ENCODE measurements around the gene POLD4. TPM values are rescaled to one million over a fixed set of nuclear protein-coding genes. Genes with fewer than 3 reads are reported as not detected.
A peak's percentile ranks its signal among the peaks of the same experiment; 100 is the strongest.

POLD4 gene
- total RNA-seq, 4 donors from 2014 or later = 74.3 to 329 (median 272) TPM

DNA sequence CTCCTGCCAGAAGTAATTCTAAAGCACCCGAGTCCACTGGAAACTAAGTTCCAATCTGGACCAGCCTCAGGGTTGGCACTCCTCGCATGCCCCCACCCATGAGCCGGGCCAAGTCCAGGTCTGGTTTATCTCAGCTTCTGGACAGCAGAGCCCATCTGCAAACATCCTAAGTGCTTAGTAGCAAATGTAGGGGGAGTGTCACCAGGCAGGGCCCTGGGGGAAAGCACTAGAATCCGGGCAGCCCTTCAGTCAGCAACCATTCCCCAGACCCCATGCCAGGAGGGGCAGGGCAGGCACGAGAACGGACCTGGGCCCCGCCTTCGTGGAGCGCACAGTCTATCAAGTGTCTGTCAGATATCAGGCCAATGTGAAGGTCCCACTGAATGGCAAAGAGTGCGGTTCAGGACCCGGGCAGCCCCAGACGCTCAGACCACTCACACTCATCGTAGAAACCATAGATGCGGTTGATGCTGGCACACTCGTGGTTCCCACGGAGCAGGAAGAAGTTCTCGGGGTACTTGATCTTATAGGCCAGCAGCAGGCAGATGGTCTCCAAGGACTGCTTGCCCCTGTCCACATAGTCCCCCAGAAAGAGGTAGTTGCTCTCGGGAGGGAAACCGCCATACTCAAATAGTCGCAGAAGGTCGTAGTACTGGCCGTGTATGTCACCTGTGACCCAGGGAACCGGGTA is 47.0 kb upstream of the POLD4 start:
- H3K27me3 ChIP-seq = no peaks in the 10 kb centered on the region
- H3K4me3 ChIP-seq = peak overlapping the region; percentile 81 to 97 (median 88)
- peak in 2 of 3 donors; percentile 69 to 78 for DNase-seq
- H3K36me3 ChIP-seq = peaks cover 0 to 44% (median 0%) of the 10 kb centered on the region in 3 donors
- H3K9me3 ChIP-seq = no peaks in the 10 kb centered on the region
- H3K27ac ChIP-seq = peak overlapping the region; percentile 91 to 98 (median 95)
- TF ChIP-seq POLR2A (IDR thresholded peaks at IDR 0.05) = no peak
- TF ChIP-seq, protein P1, sequence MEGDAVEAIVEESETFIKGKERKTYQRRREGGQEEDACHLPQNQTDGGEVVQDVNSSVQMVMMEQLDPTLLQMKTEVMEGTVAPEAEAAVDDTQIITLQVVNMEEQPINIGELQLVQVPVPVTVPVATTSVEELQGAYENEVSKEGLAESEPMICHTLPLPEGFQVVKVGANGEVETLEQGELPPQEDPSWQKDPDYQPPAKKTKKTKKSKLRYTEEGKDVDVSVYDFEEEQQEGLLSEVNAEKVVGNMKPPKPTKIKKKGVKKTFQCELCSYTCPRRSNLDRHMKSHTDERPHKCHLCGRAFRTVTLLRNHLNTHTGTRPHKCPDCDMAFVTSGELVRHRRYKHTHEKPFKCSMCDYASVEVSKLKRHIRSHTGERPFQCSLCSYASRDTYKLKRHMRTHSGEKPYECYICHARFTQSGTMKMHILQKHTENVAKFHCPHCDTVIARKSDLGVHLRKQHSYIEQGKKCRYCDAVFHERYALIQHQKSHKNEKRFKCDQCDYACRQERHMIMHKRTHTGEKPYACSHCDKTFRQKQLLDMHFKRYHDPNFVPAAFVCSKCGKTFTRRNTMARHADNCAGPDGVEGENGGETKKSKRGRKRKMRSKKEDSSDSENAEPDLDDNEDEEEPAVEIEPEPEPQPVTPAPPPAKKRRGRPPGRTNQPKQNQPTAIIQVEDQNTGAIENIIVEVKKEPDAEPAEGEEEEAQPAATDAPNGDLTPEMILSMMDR (IDR thresholded peaks at IDR 0.05) = no peak
- H3K4me1 ChIP-seq = peaks cover 0 to 51% (median 29%) of the 10 kb centered on the region in 4 donors

DNA sequence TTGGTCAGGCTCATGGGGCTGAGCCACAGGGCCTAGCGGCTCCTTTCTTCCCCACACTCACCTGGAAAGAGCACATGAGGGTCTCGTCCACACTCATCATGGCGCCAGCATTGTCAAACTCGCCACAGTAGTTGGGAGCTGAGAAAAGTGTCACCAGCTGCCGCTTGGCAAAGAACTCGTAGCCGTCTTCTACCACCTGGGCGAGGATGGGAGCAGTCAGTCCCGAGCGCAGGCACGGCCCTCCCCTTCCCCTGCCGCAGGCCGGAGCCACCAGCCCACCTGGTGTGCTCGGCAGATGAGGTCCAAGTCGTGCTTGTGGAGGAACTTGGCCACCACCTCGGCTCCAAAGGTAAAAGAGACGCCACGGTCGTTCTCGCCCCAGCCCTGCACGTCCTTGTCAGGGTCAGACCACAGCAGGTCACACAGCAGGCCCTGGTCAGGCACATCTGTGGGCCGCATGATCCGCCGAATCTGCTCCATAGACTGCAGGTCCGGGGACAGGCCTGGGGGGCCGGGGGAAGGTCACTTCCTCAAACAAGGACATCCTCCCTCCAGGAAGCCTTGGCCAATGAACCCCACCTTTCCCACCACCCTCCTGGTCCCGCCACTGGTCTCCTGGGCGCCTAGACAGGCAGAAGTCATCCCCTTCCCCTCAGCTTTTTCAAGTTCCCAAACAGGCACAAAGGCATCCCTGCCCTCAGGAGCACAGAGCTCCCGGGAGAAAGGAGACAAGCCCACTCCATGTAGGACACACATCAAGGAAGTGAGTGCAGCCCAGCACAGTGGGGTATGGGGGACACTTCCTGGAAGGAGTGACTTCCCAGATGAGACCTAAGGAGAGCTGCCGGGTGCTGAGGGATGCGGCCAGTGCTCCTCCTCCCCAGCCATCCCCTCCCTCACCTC is 45.6 kb upstream of the POLD4 start:
- no peak for TF ChIP-seq POLR2A (IDR thresholded peaks at IDR 0.05)
- TF ChIP-seq, protein P1 (IDR thresholded peaks at IDR 0.05) = no peak
- DNase-seq = no peak
- no peaks in the 10 kb centered on the region for H3K9me3 ChIP-seq
- no peak overlapping the region for H3K4me3 ChIP-seq
- peaks cover 0 to 51% (median 0%) of the 10 kb centered on the region in 3 donors for H3K36me3 ChIP-seq
- peak overlapping the region in 1 of 4 donors; percentile 1 for H3K27ac ChIP-seq
- peaks cover 0 to 51% (median 28%) of the 10 kb centered on the region in 4 donors for H3K4me1 ChIP-seq
- no peaks in the 10 kb centered on the region for H3K27me3 ChIP-seq

DNA sequence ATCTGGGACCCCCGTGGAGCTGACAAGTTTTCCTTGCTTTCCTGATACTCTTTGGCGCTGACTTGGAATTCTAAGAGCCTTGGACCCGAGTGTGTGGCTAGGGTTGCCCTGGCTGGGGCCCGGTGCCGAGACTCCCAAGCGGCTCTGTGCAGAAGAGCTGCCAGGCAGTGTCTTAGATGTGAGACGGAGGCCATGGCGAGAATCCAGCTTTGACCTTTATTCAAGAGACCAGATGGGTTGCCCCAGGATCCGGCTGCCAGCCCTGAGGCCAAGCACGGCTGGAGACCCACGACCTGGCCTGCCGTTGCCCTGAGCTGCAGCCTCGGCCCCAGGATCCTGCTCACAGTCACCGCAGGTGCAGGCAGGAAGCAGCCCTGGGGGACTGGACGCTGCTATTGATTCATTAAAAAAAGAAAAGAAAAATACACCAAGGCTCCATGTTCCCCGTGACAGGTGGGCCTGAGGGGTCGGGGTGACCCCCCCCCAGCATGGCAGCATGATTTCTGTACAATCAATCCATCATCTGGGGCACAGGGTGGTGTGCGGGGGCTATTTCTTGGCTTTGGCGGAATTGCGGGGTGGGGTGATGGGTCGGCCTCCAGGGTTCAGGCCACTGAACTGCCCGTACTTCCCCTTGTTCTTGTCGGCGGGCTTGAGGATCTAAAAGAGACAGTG is 44.8 kb upstream of the POLD4 start:
- Histone ChIP-seq H3K4me3 (no peak overlapping the region), H3K4me1 (peaks cover 0 to 50% (median 25%) of the 10 kb centered on the region in 4 donors), H3K36me3 (peaks cover 0 to 56% (median 0%) of the 10 kb centered on the region in 3 donors), H3K27me3 (no peaks in the 10 kb centered on the region), H3K9me3 (no peaks in the 10 kb centered on the region), H3K27ac (no peak overlapping the region)
- DNase-seq = peak in 1 of 3 donors; percentile 49
- TF ChIP-seq, protein P1 (IDR thresholded peaks at IDR 0.05) = no peak

DNA sequence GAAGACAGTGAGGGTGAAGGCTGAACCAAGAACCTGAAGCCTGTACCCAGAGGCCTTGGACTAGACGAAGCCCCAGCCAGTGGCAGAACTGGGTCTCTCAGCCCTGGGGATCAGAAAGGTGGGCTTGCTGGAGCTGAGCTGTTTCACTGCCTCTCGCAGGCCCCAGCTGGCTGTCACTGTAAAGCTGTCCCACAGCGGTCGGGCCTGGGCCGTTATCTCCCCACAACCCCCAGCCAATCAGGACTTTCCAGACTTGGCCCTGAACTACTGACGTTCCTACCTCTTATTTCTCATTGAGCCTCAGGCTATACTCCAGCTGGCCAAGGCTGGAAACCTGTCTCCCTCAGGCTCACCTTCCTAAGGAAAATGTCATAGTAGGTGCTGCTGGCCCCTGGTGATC is 44.2 kb upstream of the POLD4 start:
- DNase-seq = peak in 1 of 3 donors; percentile 46
- H3K36me3 ChIP-seq = peaks cover 0 to 56% (median 0%) of the 10 kb centered on the region in 3 donors
- H3K4me1 ChIP-seq = peaks cover 0 to 49% (median 21%) of the 10 kb centered on the region in 4 donors

More for the DNA sequence above, 44.2 kb upstream of the POLD4 start:
- Histone ChIP-seq H3K27ac (no peak overlapping the region), H3K9me3 (no peaks in the 10 kb centered on the region), H3K27me3 (no peaks in the 10 kb centered on the region), H3K4me3 (no peak overlapping the region)
- TF ChIP-seq, protein P1 (IDR thresholded peaks at IDR 0.05) = no peak
- no peak for TF ChIP-seq POLR2A (IDR thresholded peaks at IDR 0.05)
